OCI-LY1 (cell line): Measurements from ENCODE around the gene SLAMF9.

Source experiments
- EZH2 ChIP-seq: fragments of 200-600 bp; sonication (generic), shearing (Covaris generic); IDR thresholded peaks from 2 replicates; pipeline ENCODE4 v1.8.0; 2017; ENCODE audit warnings: borderline replicate concordance, mixed run types, mild to moderate bottlenecking, antibody characterized with exemption, low read length, moderate library complexity, mixed read lengths
- TF ChIP-seq, protein P1 (sequence below): fragments of 200-600 bp; sonication (generic), shearing (Covaris generic); IDR thresholded peaks from 2 replicates; pipeline ENCODE4 v1.5.1; 2017; ENCODE audit warnings: mild to moderate bottlenecking, antibody characterized with exemption, low read length, moderate library complexity, mixed read lengths

DNA sequence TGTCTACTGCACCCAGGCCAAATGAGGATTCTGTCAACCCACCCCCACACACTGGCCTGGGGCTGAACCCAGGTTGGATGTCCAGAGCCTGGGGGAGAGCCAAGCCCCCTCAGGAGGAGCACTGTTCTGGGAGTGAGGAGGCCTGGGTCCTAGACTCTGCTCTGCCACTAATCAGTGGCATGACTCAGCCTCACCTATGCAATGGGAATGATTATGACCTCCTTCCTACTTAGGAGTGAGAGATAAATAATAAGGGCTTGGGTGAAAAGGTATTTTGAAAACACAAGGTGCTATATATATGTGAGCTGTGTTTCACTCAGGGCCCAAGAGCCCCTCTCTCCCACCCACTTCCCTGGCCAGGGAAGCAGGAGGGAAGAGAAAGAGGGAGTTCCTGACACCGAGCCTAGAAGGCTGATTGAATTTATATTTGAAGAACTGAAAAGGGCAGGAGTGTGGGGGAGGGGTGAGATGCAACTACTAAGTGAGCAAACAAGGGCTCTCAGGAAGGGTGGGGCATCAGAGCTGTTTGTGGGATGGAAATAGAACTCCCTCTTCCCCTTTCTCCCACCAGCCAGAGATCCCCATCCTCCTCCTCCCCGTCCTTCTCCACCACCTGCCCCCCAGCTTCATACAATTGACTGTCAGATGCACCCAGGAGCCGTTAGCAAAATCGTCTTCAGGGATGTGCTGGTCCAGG is 16.8 kb downstream of the SLAMF9 start:
- TF ChIP-seq, protein P1, sequence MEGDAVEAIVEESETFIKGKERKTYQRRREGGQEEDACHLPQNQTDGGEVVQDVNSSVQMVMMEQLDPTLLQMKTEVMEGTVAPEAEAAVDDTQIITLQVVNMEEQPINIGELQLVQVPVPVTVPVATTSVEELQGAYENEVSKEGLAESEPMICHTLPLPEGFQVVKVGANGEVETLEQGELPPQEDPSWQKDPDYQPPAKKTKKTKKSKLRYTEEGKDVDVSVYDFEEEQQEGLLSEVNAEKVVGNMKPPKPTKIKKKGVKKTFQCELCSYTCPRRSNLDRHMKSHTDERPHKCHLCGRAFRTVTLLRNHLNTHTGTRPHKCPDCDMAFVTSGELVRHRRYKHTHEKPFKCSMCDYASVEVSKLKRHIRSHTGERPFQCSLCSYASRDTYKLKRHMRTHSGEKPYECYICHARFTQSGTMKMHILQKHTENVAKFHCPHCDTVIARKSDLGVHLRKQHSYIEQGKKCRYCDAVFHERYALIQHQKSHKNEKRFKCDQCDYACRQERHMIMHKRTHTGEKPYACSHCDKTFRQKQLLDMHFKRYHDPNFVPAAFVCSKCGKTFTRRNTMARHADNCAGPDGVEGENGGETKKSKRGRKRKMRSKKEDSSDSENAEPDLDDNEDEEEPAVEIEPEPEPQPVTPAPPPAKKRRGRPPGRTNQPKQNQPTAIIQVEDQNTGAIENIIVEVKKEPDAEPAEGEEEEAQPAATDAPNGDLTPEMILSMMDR = no peak
- TF ChIP-seq EZH2 = no peak
